Ovary (tissue), 3 donors: ENCODE results near the gene ERC1.

Experiments used
- EP300 ChIP-seq: sonication (generic); formaldehyde crosslinking; IDR thresholded peaks from one replicate; pipeline ENCODE4 v1.6.1; 2017; ENCODE audit warnings: antibody characterized with exemption
- POLR2A ChIP-seq: fragments of 450-650 bp; IDR thresholded peaks from one replicate; pipeline ENCODE4 v1.6.1; 2017; ENCODE audit warnings: antibody characterized with exemption, mild to moderate bottlenecking, moderate library complexity
- TF ChIP-seq, protein P1 (sequence below), 3 donors: fragments of 450-650 bp in 2 of 3; fragments of 200-600 bp in 1 of 3; IDR thresholded peaks; one replicate each; pipeline versions ENCODE4 v1.5.1 to v1.8.0; 2016 to 2022; ENCODE audit warnings: antibody characterized with exemption in 3 of 3, mild to moderate bottlenecking in 1 of 3
- donor health status: DM: no; HTN: no; CAD: no.

DNA sequence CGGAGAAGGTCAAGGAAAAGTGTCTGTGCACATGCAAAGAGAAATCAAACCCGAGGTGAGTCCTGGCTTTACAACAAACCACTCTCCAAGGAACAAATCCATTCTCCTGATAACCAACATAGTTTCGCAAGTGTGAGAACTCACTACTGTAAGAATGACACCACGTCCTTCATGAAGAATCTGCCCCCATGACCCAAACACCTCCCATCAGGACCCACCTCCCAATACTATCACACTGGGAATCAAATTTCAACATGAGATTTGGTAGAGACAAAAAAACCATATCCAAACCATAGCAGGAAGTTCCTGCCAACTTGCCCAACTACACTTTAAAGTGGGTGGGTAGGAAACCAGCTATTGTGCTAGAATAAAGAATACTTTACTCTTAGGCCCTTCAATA, 2.4 kb upstream of the ERC1 start:
- TF ChIP-seq, protein P1, sequence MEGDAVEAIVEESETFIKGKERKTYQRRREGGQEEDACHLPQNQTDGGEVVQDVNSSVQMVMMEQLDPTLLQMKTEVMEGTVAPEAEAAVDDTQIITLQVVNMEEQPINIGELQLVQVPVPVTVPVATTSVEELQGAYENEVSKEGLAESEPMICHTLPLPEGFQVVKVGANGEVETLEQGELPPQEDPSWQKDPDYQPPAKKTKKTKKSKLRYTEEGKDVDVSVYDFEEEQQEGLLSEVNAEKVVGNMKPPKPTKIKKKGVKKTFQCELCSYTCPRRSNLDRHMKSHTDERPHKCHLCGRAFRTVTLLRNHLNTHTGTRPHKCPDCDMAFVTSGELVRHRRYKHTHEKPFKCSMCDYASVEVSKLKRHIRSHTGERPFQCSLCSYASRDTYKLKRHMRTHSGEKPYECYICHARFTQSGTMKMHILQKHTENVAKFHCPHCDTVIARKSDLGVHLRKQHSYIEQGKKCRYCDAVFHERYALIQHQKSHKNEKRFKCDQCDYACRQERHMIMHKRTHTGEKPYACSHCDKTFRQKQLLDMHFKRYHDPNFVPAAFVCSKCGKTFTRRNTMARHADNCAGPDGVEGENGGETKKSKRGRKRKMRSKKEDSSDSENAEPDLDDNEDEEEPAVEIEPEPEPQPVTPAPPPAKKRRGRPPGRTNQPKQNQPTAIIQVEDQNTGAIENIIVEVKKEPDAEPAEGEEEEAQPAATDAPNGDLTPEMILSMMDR (IDR thresholded peaks at IDR 0.05), result no peak
- TF ChIP-seq POLR2A (no peak), EP300 (no peak)
